Transverse colon (tissue), 4 donors: ENCODE data around the gene WDSUB1.

ENCODE experiments used
- CTCF ChIP-seq, 5 experiments: fragments of 200-600 bp in 3 of 5; fragments of 450-650 bp in 2 of 5; sonication (generic) in 3 of 5; IDR thresholded peaks; 1 replicate in 2 of 5; 2 replicates in 3 of 5; pipeline ENCODE4 v1.5.1; 2016 to 2017; ENCODE audit warnings: antibody characterized with exemption in 5 of 5, inconsistent platforms in 3 of 5, mild to moderate bottlenecking in 2 of 5, moderate library complexity in 1 of 5
- EP300 ChIP-seq: sonication (generic); formaldehyde crosslinking; IDR thresholded peaks from one replicate; pipeline ENCODE4 v1.6.1; 2017; ENCODE audit warnings: antibody characterized with exemption, low read depth
- POLR2AphosphoS5 ChIP-seq, 3 donors: sonication (generic); formaldehyde crosslinking; IDR thresholded peaks; one replicate each; pipeline ENCODE4 v1.6.1; 2016; ENCODE audit warnings: antibody characterized with exemption in 3 of 3

- no peak for TF ChIP-seq EP300
- no peak for TF ChIP-seq CTCF (IDR thresholded peaks at IDR 0.05)
- TF ChIP-seq POLR2AphosphoS5 (IDR thresholded peaks at IDR 0.05): no peak
Measured at GRCh38 chr2:159234868-159235267, 51.6 kb downstream of the WDSUB1 start.
